ENCODE measurements around the gene CABP4.

DNA sequence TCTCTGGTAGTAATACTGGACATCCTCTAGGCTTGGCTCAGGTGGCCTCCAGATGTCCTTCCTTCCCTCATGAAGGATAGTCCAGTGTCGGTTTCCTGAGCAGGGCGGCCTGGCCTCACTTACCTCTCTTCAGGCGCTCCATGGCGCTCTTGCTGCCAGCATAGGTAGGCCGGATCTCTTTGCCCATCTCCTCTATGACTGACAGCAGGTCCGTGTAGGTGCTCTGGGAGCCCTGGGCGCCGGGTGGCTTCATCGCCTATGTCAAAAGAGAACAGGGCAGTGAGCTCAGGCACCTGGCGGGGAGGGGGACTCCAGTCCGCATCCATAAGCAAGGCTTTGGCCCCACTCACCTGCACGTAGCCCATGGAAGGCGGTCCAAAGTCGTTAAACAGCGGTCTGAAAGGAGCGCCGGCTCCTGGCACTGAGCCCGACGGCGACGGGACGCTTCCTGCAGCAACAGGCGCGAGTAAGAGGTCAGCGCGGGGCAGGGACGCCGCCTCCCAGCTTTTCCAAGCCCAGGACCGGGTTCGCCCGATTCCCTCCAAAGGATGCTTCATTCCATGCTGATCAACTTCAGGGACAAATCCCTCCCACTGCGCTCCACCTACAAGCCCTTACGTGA, 52.2 kb downstream of the CABP4 start:
- TF ChIP-seq, protein P1, sequence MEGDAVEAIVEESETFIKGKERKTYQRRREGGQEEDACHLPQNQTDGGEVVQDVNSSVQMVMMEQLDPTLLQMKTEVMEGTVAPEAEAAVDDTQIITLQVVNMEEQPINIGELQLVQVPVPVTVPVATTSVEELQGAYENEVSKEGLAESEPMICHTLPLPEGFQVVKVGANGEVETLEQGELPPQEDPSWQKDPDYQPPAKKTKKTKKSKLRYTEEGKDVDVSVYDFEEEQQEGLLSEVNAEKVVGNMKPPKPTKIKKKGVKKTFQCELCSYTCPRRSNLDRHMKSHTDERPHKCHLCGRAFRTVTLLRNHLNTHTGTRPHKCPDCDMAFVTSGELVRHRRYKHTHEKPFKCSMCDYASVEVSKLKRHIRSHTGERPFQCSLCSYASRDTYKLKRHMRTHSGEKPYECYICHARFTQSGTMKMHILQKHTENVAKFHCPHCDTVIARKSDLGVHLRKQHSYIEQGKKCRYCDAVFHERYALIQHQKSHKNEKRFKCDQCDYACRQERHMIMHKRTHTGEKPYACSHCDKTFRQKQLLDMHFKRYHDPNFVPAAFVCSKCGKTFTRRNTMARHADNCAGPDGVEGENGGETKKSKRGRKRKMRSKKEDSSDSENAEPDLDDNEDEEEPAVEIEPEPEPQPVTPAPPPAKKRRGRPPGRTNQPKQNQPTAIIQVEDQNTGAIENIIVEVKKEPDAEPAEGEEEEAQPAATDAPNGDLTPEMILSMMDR (IDR thresholded peaks at IDR 0.05) = no peak
- TF ChIP-seq POLR2AphosphoS5 (IDR thresholded peaks at IDR 0.05) = no peak
